GM18909 (cell line): ENCODE data around the gene BHLHE23.
"Not testable (repeated sequence)": the region's sequence is repeated elsewhere in the genome, so short reads cannot be mapped to it uniquely, and the experiment has no call there.

ENCODE experiments used
- ATAC-seq: cut with Tn5 transposase; IDR thresholded peaks from one replicate; pipeline ENCODE4 v1.9.1; 2021; ENCODE audit warnings: mild to moderate bottlenecking; ENCODE audit not compliant: unreplicated experiment, poor library complexity

Gene BHLHE23

GRCh38 chr20:62963614-62964397 lies 43.0 kb downstream of the BHLHE23 start:
- no peak for ATAC-seq

- no peak for ATAC-seq
Measured at GRCh38 chr20:62962891-62963613, 43.7 kb downstream of the BHLHE23 start.

- ATAC-seq: no peak
Measured at GRCh38 chr20:62962221-62962879, 44.4 kb downstream of the BHLHE23 start.

- ATAC-seq: no peak
Measured at GRCh38 chr20:62961799-62962198, 45.0 kb downstream of the BHLHE23 start.

GRCh38 chr20:62961310-62961783 lies 45.4 kb downstream of the BHLHE23 start:
- no peak for ATAC-seq

GRCh38 chr20:62960446-62961309 lies 46.1 kb downstream of the BHLHE23 start:
- not testable (repeated sequence) for ATAC-seq

GRCh38 chr20:62959998-62960436 lies 46.7 kb downstream of the BHLHE23 start:
- ATAC-seq: no peak

- no peak for ATAC-seq
Measured at GRCh38 chr20:62959101-62959971, 47.4 kb downstream of the BHLHE23 start.

- ATAC-seq: no peak
Measured at GRCh38 chr20:62958388-62959100, 48.2 kb downstream of the BHLHE23 start.

- ATAC-seq: no peak
Measured at GRCh38 chr20:62957136-62958117, 49.3 kb downstream of the BHLHE23 start.

- ATAC-seq: no peak
Measured at GRCh38 chr20:62956387-62957135, 50.2 kb downstream of the BHLHE23 start.
